Astrocyte (in vitro differentiated cells and primary cell): ENCODE measurements around the gene YIF1B. TPM values are rescaled to one million over a fixed set of nuclear protein-coding genes. Genes with fewer than 3 reads are reported as not detected.

ENCODE experiments used
- DNase-seq: peaks from one replicate; pipeline ENCODE4 v3.0.0-alpha.2; 2010; ENCODE audit warnings: low read depth
- FAIRE-seq: peaks from 2 replicates; lab custom pipeline; 2011; peaks lifted over from hg19 to GRCh38; lab: Jason Lieb, UNC
- H2AFZ ChIP-seq: 2 replicates; pipeline ENCODE4 v1.6.0; 2012; ENCODE audit warnings: low read depth, low read length, inconsistent platforms
- H3K27ac ChIP-seq: 2 replicates; pipeline ENCODE4 v1.5.1; 2011; ENCODE audit warnings: low read depth, low read length, inconsistent platforms
- H3K27me3 ChIP-seq: 2 replicates; pipeline ENCODE4 v1.6.0; 2011; ENCODE audit warnings: low read length, inconsistent platforms; ENCODE audit not compliant: insufficient read depth
- H3K36me3 ChIP-seq: 2 replicates; pipeline ENCODE4 v1.5.1; 2011; ENCODE audit warnings: low read length, inconsistent platforms; ENCODE audit not compliant: insufficient read depth
- H3K4me1 ChIP-seq: 2 replicates; pipeline ENCODE4 v1.5.1; 2011; ENCODE audit warnings: low read length, inconsistent platforms; ENCODE audit not compliant: insufficient read depth
- H3K4me2 ChIP-seq: 2 replicates; pipeline ENCODE4 v1.6.0; 2012; ENCODE audit warnings: low read length, inconsistent platforms
- H3K4me3 ChIP-seq: 2 replicates; pipeline ENCODE4 v1.5.1; 2011; ENCODE audit warnings: low read depth, mild to moderate bottlenecking, low read length, inconsistent platforms; ENCODE audit not compliant: insufficient read depth
- H3K79me2 ChIP-seq: 2 replicates; pipeline ENCODE4 v1.6.0; 2012; ENCODE audit warnings: mild to moderate bottlenecking, low read length, inconsistent platforms; ENCODE audit not compliant: insufficient read depth
- H3K9ac ChIP-seq: 2 replicates; pipeline ENCODE4 v1.6.0; 2012; ENCODE audit warnings: mild to moderate bottlenecking, low read length, inconsistent platforms
- H3K9me3 ChIP-seq: 2 replicates; pipeline ENCODE4 v1.5.1; 2012; ENCODE audit warnings: low read depth, mild to moderate bottlenecking, low read length, inconsistent platforms; ENCODE audit not compliant: insufficient read depth
- H4K20me1 ChIP-seq: 2 replicates; pipeline ENCODE4 v1.6.0; 2012; ENCODE audit warnings: low read length, inconsistent platforms; ENCODE audit not compliant: insufficient read depth
- H3K27ac Mint-ChIP-seq: one replicate; pipeline ENCODE4 v1.8.0; 2021; ENCODE audit warnings: mild to moderate bottlenecking, mixed read lengths; ENCODE audit not compliant: unreplicated experiment
- H3K27me3 Mint-ChIP-seq: one replicate; pipeline ENCODE4 v1.8.0; 2021; ENCODE audit warnings: low read depth, mixed read lengths; ENCODE audit not compliant: unreplicated experiment
- H3K36me3 Mint-ChIP-seq: one replicate; pipeline ENCODE4 v1.8.0; 2021; ENCODE audit warnings: low read depth, mixed read lengths; ENCODE audit not compliant: unreplicated experiment
- H3K4me1 Mint-ChIP-seq: one replicate; pipeline ENCODE4 v1.8.0; 2021; ENCODE audit warnings: low read depth, mixed read lengths; ENCODE audit not compliant: unreplicated experiment
- H3K4me3 Mint-ChIP-seq: one replicate; pipeline ENCODE4 v1.8.0; 2021; ENCODE audit warnings: mild to moderate bottlenecking, moderate library complexity, mixed read lengths; ENCODE audit not compliant: unreplicated experiment
- H3K9me3 Mint-ChIP-seq: one replicate; pipeline ENCODE4 v1.8.0; 2021; ENCODE audit warnings: mild to moderate bottlenecking, mixed read lengths; ENCODE audit not compliant: unreplicated experiment
- CTCF ChIP-seq: IDR thresholded peaks from 2 replicates; pipeline ENCODE4 v1.5.1; 2011; ENCODE audit warnings: low read depth, mild to moderate bottlenecking, inconsistent platforms, low read length, moderate library complexity; ENCODE audit not compliant: insufficient read depth
- EZH2 ChIP-seq: IDR thresholded peaks from 2 replicates; pipeline ENCODE4 v1.6.1; 2012; ENCODE audit warnings: mild to moderate bottlenecking, low read length, inconsistent platforms; ENCODE audit not compliant: insufficient read depth
- total RNA-seq: library from RNA; stranded (reverse); gene quantifications from 2 replicates; pipeline ENCODE4 v1.2.1, GENCODE V29; 2021

Gene YIF1B
- total RNA-seq, 1 donor from 2014 or later, result 81.3 TPM

GRCh38 chr19:38336638-38337359 is 21.1 kb upstream of the YIF1B start:
- peaks cover 4% of the 10 kb centered on the region for H3K4me1 ChIP-seq
- no peaks in the 10 kb centered on the region for H3K27me3 ChIP-seq
- no peaks in the 10 kb centered on the region for H3K9me3 ChIP-seq
- H3K4me2 ChIP-seq, result peak overlapping the region; percentile 100
- peak overlapping the region; percentile 99 for H2AFZ ChIP-seq
- no peaks in the 10 kb centered on the region for H4K20me1 ChIP-seq
- FAIRE-seq (no peak), DNase-seq (peak; percentile 74)
- Mint-ChIP-seq H3K27me3 (no peaks in the 10 kb centered on the region), H3K9me3 (no peaks in the 10 kb centered on the region), H3K4me3 (peak overlapping the region; percentile 88), H3K27ac (peak overlapping the region; percentile 89), H3K4me1 (peaks cover 4% of the 10 kb centered on the region), H3K36me3 (peaks cover 5% of the 10 kb centered on the region)
- TF ChIP-seq EZH2 (no peak), CTCF (no peak)
- H3K27ac ChIP-seq, result peak overlapping the region; percentile 7
- no peaks in the 10 kb centered on the region for H3K36me3 ChIP-seq
- H3K9ac ChIP-seq, result peak overlapping the region; percentile 82
- peak overlapping the region; percentile 83 for H3K4me3 ChIP-seq
- no peaks in the 10 kb centered on the region for H3K79me2 ChIP-seq

GRCh38 chr19:38335949-38336637 is 20.3 kb upstream of the YIF1B start:
- no peaks in the 10 kb centered on the region for H3K27me3 Mint-ChIP-seq
- H3K4me2 ChIP-seq, result peak overlapping the region; percentile 100
- peaks cover 4% of the 10 kb centered on the region for H3K4me1 ChIP-seq
- no peaks in the 10 kb centered on the region for H3K27me3 ChIP-seq
- FAIRE-seq (no peak), DNase-seq (peak; percentile 87)
- no peaks in the 10 kb centered on the region for H3K9me3 ChIP-seq
- peaks cover 4% of the 10 kb centered on the region for H3K4me1 Mint-ChIP-seq
- peaks cover 5% of the 10 kb centered on the region for H3K36me3 Mint-ChIP-seq
- H3K27ac ChIP-seq, result peak overlapping the region; percentile 54
- peak overlapping the region; percentile 83 for H3K4me3 ChIP-seq
- no peaks in the 10 kb centered on the region for H4K20me1 ChIP-seq
- no peaks in the 10 kb centered on the region for H3K9me3 Mint-ChIP-seq
- H3K79me2 ChIP-seq, result no peaks in the 10 kb centered on the region
- H3K27ac Mint-ChIP-seq, result peak overlapping the region; percentile 89
- peak overlapping the region; percentile 82 for H3K9ac ChIP-seq
- no peaks in the 10 kb centered on the region for H3K36me3 ChIP-seq
- TF ChIP-seq CTCF (no peak), EZH2 (no peak)
- peak overlapping the region; percentile 99 for H2AFZ ChIP-seq
- H3K4me3 Mint-ChIP-seq, result peak overlapping the region; percentile 88

- Histone ChIP-seq H3K36me3 (no peaks in the 10 kb centered on the region), H3K4me2 (no peak overlapping the region), H3K4me3 (no peak overlapping the region), H3K4me1 (peaks cover 4% of the 10 kb centered on the region), H3K9me3 (no peaks in the 10 kb centered on the region), H4K20me1 (no peaks in the 10 kb centered on the region), H3K27ac (no peak overlapping the region), H3K79me2 (no peaks in the 10 kb centered on the region), H3K9ac (no peak overlapping the region), H2AFZ (no peak overlapping the region), H3K27me3 (no peaks in the 10 kb centered on the region)
- TF ChIP-seq EZH2, result no peak
- no peak for TF ChIP-seq CTCF
- no peak for FAIRE-seq
- Mint-ChIP-seq H3K9me3 (no peaks in the 10 kb centered on the region), H3K4me1 (no peaks in the 10 kb centered on the region), H3K27ac (no peak overlapping the region), H3K36me3 (peaks cover 3% of the 10 kb centered on the region), H3K27me3 (peaks cover 2% of the 10 kb centered on the region), H3K4me3 (no peak overlapping the region)
- no peak for DNase-seq
Observed at GRCh38 chr19:38333245-38333644, 17.5 kb upstream of the YIF1B start.
